CD4-positive, alpha-beta T cell treated with Interleukin-1 beta for 1 hour (primary cell): ENCODE measurements around the gene BTG2.

Experiments used
- DNase-seq, 2 donors: peaks; one replicate each; pipeline ENCODE4 v3.0.0-alpha.2; 2020 to 2022

Gene BTG2

DNA sequence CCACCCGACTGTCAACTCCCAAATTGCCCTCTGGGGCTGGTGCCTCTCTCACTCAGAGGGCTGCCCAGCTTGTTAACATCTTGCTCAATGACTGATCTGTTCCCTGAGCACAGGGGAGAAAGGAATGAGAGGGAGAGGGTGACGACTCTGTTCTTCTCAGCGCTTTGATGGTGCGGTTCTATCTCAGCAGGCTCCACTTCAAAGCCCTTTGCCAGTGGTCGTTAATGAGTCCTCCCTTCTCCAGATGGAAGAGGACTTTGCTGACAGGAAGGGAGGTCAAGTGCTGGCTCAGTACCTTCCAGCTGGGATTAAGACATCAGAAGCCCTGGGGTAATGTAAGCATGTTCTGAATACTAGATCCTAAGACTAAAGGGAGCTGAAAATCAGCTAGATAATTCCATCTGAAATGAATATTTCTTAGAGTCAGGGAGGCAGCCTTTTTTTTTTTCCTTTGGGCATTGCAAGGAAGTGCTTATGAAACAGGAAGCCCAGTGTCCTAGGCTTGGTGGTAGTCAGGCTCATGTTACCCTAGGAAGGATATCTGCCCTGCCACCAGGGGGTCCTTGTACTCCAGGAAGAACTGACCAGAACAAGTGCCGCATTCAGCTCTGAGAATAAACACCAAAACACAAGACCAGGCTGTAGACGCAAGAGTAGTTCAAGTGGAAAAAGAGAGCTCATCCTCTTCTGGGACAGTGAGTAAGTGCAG, 40.9 kb downstream of the BTG2 start:
- DNase-seq: no peak

DNA sequence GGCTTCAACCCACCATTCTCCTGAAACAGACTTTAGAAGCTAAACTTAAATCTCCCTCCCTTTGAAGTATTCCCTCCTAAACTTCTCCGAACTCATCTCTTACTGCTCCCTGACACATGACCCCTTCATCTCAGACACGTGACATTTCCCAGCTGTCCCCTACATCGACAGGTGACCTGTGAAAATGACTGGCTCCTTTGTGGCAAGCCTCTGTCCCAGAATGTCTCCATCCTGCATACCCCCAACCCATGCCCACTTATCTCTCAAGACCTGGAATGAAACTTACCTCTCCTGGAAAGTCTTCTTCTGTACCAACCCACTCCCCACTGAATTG, 41.4 kb downstream of the BTG2 start:
- no peak for DNase-seq

GRCh38 chr1:203349166-203349565, 43.8 kb downstream of the BTG2 start:
- no peak for DNase-seq

- DNase-seq: no peak
Observed at GRCh38 chr1:203349773-203350524, 44.6 kb downstream of the BTG2 start.

GRCh38 chr1:203351037-203351625, 45.8 kb downstream of the BTG2 start, which contains the start of gene FMOD:
TSS of gene FMOD (minus strand) at chr1:203351122. CDS start at chr1:203348270, 2,852 bp downstream.
- DNase-seq: no peak

- DNase-seq: no peak
Observed at GRCh38 chr1:203353486-203353885, 48.2 kb downstream of the BTG2 start.

- no peak for DNase-seq
Observed at GRCh38 chr1:203354246-203354645, 48.9 kb downstream of the BTG2 start.

DNA sequence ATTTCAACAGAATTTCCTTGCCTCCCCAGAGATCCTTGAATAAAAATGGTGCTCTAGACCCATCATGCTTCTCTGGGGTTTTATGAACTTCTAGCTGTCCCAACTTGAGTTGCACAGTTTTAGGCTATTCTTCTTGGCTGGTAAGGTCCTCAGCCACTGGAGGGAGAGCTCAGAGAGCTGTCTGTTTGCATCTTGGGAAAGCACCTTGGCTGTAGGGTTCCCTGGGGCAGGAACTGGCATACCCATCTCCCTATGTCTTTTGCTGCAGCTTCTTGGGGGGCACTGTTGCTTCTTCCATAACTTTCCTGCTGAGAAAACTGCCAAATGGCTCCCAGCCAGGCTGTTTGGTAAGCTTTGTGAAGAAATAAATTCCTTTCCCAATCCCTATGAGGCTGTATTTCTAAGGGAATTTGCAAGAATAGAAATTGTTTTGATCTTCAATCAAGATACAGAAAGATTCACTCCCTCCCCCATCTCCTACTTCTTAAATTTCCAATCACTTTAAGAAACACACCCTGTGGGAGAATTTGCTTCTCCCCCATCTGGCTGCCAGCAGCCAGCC, 53.8 kb downstream of the BTG2 start:
- DNase-seq: no peak
